DND-41 (cell line): ENCODE data around the gene ZBTB11.
A peak's percentile ranks its signal among the peaks of the same experiment; 100 is the strongest.

ENCODE experiments used
- ATAC-seq: fragments of 200-7000 bp; cut with Tn5 transposase; 3 replicates; pipeline ENCODE4 v1.9.1; 2021; ENCODE audit warnings: low read depth; ENCODE audit not compliant: insufficient read depth
- DNase-seq: peaks from one replicate; pipeline ENCODE4 v3.0.0-alpha.2; 2020
- H2AFZ ChIP-seq: 2 replicates; pipeline ENCODE4 v1.6.0; 2012; ENCODE audit warnings: low read depth, low read length
- H3K27ac ChIP-seq: 2 replicates; pipeline ENCODE4 v1.5.1; 2012; ENCODE audit warnings: low read length, inconsistent platforms
- H3K27me3 ChIP-seq: fragments of 200-600 bp; sonication (generic); 2 replicates; pipeline ENCODE4 v1.6.0; 2012; ENCODE audit warnings: low read length, mild to moderate bottlenecking, inconsistent platforms; ENCODE audit not compliant: insufficient read depth, poor library complexity
- H3K36me3 ChIP-seq: 2 replicates; pipeline ENCODE4 v1.5.1; 2012; ENCODE audit warnings: low read length, inconsistent platforms; ENCODE audit not compliant: insufficient read depth
- H3K4me1 ChIP-seq: 2 replicates; pipeline ENCODE4 v1.5.1; 2012; ENCODE audit warnings: mild to moderate bottlenecking, low read length; ENCODE audit not compliant: insufficient read depth
- H3K4me2 ChIP-seq: 2 replicates; pipeline ENCODE4 v1.6.0; 2012; ENCODE audit warnings: mild to moderate bottlenecking, moderate library complexity, low read length, inconsistent platforms; ENCODE audit not compliant: insufficient read depth
- H3K4me3 ChIP-seq, 2 experiments: fragments of 200-600 bp in 1 of 2; shearing (Covaris generic) in 1 of 2; 2 replicates each; pipeline ENCODE4 v1.5.1; 2012 to 2016; ENCODE audit warnings: inconsistent platforms in 2 of 2, low read length in 2 of 2, mild to moderate bottlenecking in 2 of 2, low read depth in 1 of 2, moderate library complexity in 1 of 2
- H3K79me2 ChIP-seq: 2 replicates; pipeline ENCODE4 v1.6.0; 2012; ENCODE audit warnings: low read length, inconsistent platforms; ENCODE audit not compliant: insufficient read depth
- H3K9ac ChIP-seq: 2 replicates; pipeline ENCODE4 v1.6.0; 2012; ENCODE audit warnings: low read depth, mild to moderate bottlenecking, inconsistent platforms, low read length, moderate library complexity
- H3K9me3 ChIP-seq: 2 replicates; pipeline ENCODE4 v1.5.1; 2012; ENCODE audit warnings: low read length, moderate library complexity, mild to moderate bottlenecking, inconsistent platforms; ENCODE audit not compliant: insufficient read depth, severe bottlenecking
- H4K20me1 ChIP-seq: 2 replicates; pipeline ENCODE4 v1.6.0; 2012; ENCODE audit warnings: low read length; ENCODE audit not compliant: insufficient read depth
- CTCF ChIP-seq: IDR thresholded peaks from 2 replicates; pipeline ENCODE4 v1.5.1; 2012; ENCODE audit warnings: borderline replicate concordance, low read length, moderate library complexity, mild to moderate bottlenecking; ENCODE audit not compliant: poor library complexity, severe bottlenecking; ENCODE audit errors: extremely low read depth
- EZH2 ChIP-seq: IDR thresholded peaks from 3 replicates; pipeline ENCODE4 v1.6.1; 2012; ENCODE audit warnings: borderline replicate concordance, low read depth, mild to moderate bottlenecking, moderate library complexity, low read length, inconsistent platforms; ENCODE audit not compliant: severe bottlenecking

The ZBTB11 gene

GRCh38 chr3:101656651-101657050 lies 20.3 kb downstream of the ZBTB11 start:
- no peaks in the 10 kb centered on the region for H3K9me3 ChIP-seq
- H3K4me2 ChIP-seq, result no peak overlapping the region
- no peaks in the 10 kb centered on the region for H3K79me2 ChIP-seq
- H4K20me1 ChIP-seq, result no peaks in the 10 kb centered on the region
- TF ChIP-seq EZH2 (no peak), CTCF (no peak)
- ATAC-seq (no peak), DNase-seq (no peak)
- H2AFZ ChIP-seq, result no peak overlapping the region
- no peaks in the 10 kb centered on the region for H3K4me1 ChIP-seq
- H3K4me3 ChIP-seq, result no peak overlapping the region
- no peaks in the 10 kb centered on the region for H3K27me3 ChIP-seq
- H3K36me3 ChIP-seq, result peaks cover 90% of the 10 kb centered on the region
- no peak overlapping the region for H3K9ac ChIP-seq
- H3K27ac ChIP-seq, result no peak overlapping the region

- Histone ChIP-seq H3K4me2 (no peak overlapping the region), H2AFZ (no peak overlapping the region), H3K79me2 (no peaks in the 10 kb centered on the region), H3K9ac (no peak overlapping the region), H3K36me3 (peaks cover 40% of the 10 kb centered on the region), H3K9me3 (no peaks in the 10 kb centered on the region), H4K20me1 (no peaks in the 10 kb centered on the region), H3K27me3 (no peaks in the 10 kb centered on the region), H3K27ac (no peak overlapping the region), H3K4me1 (no peaks in the 10 kb centered on the region), H3K4me3 (no peak overlapping the region)
- ATAC-seq (no peak), DNase-seq (no peak)
- TF ChIP-seq CTCF, result no peak
- no peak for TF ChIP-seq EZH2
These were observed 30.2 kb downstream of the ZBTB11 start for GRCh38 chr3:101646726-101647125.

DNA sequence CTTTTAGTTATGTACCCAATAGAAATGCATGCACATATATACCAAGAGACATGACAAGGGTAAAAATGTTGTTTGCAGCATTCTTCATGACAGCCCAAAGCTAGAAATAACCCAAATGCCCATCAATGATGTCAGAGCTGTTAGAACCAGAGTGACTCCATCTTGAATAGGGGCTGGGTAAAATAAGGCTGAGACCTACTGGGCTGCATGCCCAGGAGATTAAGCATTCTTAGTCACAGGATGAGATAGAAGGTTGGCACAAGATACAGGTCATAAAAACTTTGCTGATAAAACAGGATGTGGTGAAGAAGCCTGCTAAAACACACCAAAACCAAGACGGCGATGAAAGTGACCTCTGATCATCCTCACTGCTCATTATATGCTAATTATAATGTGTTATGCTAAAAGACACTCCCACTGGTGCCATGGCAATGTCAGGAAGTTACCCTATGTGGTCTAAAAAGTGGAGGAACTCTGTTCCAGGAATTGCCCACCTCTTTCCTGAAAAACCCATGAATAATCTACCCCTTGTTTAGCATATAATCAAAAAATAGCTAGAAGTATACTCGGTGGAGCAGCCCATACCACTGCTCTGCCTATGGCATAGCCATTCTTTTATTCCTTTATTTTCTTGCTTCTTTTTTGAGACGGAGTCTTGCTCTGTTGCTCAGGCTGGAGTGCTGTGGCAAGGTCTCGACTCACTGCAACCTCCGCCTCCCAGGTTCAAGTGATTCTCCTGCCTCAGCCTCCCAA lies 32.9 kb downstream of the ZBTB11 start:
- no peak overlapping the region for H3K27ac ChIP-seq
- peak; percentile 86 for ATAC-seq
- TF ChIP-seq EZH2 (no peak), CTCF (no peak)
- H3K9ac ChIP-seq, result no peak overlapping the region
- H3K36me3 ChIP-seq, result peaks cover 13% of the 10 kb centered on the region
- no peaks in the 10 kb centered on the region for H3K9me3 ChIP-seq
- no peaks in the 10 kb centered on the region for H3K27me3 ChIP-seq
- H4K20me1 ChIP-seq, result no peaks in the 10 kb centered on the region
- H3K4me2 ChIP-seq, result no peak overlapping the region
- no peak overlapping the region for H3K4me3 ChIP-seq
- DNase-seq, result peak; percentile 47
- H3K79me2 ChIP-seq, result no peaks in the 10 kb centered on the region
- no peaks in the 10 kb centered on the region for H3K4me1 ChIP-seq
- H2AFZ ChIP-seq, result no peak overlapping the region
